ENCODE measurements around the gene RALGPS2. TPM values are rescaled to one million over a fixed set of nuclear protein-coding genes. Genes with fewer than 3 reads are reported as not detected.

The RALGPS2 gene
- total RNA-seq, 1 experiment from 2014 or later, result 38.0 TPM

DNA sequence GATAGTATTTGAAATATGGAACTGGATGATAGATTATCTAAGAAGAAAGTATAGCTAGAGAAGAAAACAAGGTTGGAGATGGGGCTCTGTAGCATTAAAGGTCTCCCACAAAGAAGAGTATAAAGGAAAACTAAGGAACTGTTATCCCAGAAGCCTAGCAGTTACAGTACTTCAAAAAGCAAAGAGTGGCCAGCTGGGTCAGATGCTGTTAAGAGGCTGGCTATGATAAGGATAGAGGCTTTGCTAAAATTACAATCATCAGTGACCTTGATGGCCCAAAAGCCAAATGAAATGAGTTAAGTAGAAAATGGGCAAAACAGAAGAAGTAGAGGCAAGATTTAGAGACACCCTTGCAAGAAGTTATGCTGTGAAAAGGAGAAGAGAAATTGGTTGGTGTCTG, 170.9 kb downstream of the RALGPS2 start:
- ATAC-seq (no peak), DNase-seq (ENCODE audit: low spot score) (no peak)
- CTCF ChIA-PET, result interaction anchor here (0.6 to 1.4 kb wide), 2 partner anchors 106 to 170 kb away, joined by 3 to 6 read pairs; no protein-coding TSS in a partner anchor
- Mint-ChIP-seq H3K4me3 (no peak overlapping the region), H3K36me3 (peaks cover 22% of the 10 kb centered on the region), H3K27me3 (ENCODE audit: low read depth) (no peaks in the 10 kb centered on the region), H3K4me1 (no peaks in the 10 kb centered on the region), H3K27ac (no peak overlapping the region), H3K9me3 (peaks cover 11% of the 10 kb centered on the region)
- TF ChIP-seq FOXJ3 (CRISPR knock-in tag; IDR thresholded peaks at IDR 0.05; ENCODE audit: borderline replicate concordance), result no peak
- TF ChIP-seq, protein P1, sequence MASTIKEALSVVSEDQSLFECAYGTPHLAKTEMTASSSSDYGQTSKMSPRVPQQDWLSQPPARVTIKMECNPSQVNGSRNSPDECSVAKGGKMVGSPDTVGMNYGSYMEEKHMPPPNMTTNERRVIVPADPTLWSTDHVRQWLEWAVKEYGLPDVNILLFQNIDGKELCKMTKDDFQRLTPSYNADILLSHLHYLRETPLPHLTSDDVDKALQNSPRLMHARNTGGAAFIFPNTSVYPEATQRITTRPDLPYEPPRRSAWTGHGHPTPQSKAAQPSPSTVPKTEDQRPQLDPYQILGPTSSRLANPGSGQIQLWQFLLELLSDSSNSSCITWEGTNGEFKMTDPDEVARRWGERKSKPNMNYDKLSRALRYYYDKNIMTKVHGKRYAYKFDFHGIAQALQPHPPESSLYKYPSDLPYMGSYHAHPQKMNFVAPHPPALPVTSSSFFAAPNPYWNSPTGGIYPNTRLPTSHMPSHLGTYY (CRISPR knock-in tag; IDR thresholded peaks at IDR 0.05), result no peak
- TF ChIP-seq TEAD4 (CRISPR knock-in tag; IDR thresholded peaks at IDR 0.05), result no peak
- no peak for TF ChIP-seq IRF2 (CRISPR knock-in tag; IDR thresholded peaks at IDR 0.05; ENCODE audit: borderline replicate concordance, low read depth)
- no peak for TF ChIP-seq ZNF263 (CRISPR knock-in tag; IDR thresholded peaks at IDR 0.05; ENCODE audit: low read depth)
- TF ChIP-seq RELA (CRISPR knock-in tag; IDR thresholded peaks at IDR 0.05; ENCODE audit: borderline replicate concordance), result no peak
- no peak for TF ChIP-seq TP53 (CRISPR knock-in tag; IDR thresholded peaks at IDR 0.05)
- TF ChIP-seq NR1H2 (CRISPR knock-in tag; IDR thresholded peaks at IDR 0.05), result no peak
- TF ChIP-seq, protein P2, sequence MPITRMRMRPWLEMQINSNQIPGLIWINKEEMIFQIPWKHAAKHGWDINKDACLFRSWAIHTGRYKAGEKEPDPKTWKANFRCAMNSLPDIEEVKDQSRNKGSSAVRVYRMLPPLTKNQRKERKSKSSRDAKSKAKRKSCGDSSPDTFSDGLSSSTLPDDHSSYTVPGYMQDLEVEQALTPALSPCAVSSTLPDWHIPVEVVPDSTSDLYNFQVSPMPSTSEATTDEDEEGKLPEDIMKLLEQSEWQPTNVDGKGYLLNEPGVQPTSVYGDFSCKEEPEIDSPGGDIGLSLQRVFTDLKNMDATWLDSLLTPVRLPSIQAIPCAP (CRISPR knock-in tag; IDR thresholded peaks at IDR 0.05), result no peak
- no peak for TF ChIP-seq ZNF396 (CRISPR knock-in tag; IDR thresholded peaks at IDR 0.05; ENCODE audit: borderline replicate concordance)
- TF ChIP-seq ZNF671 (CRISPR knock-in tag; IDR thresholded peaks at IDR 0.05), result no peak
- no peak for TF ChIP-seq KAT7 (CRISPR knock-in tag; IDR thresholded peaks at IDR 0.05; ENCODE audit: borderline replicate concordance)
- TF ChIP-seq, protein P3, sequence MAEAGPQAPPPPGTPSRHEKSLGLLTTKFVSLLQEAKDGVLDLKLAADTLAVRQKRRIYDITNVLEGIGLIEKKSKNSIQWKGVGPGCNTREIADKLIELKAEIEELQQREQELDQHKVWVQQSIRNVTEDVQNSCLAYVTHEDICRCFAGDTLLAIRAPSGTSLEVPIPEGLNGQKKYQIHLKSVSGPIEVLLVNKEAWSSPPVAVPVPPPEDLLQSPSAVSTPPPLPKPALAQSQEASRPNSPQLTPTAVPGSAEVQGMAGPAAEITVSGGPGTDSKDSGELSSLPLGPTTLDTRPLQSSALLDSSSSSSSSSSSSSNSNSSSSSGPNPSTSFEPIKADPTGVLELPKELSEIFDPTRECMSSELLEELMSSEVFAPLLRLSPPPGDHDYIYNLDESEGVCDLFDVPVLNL (CRISPR knock-in tag; IDR thresholded peaks at IDR 0.05; ENCODE audit: borderline replicate concordance, low read depth), result no peak
- TF ChIP-seq ELF4 (CRISPR knock-in tag; IDR thresholded peaks at IDR 0.05; ENCODE audit: low read depth), result no peak
- TF ChIP-seq PRRX2 (CRISPR knock-in tag; IDR thresholded peaks at IDR 0.05), result no peak
- POLR2A ChIA-PET, result no interaction called here

DNA sequence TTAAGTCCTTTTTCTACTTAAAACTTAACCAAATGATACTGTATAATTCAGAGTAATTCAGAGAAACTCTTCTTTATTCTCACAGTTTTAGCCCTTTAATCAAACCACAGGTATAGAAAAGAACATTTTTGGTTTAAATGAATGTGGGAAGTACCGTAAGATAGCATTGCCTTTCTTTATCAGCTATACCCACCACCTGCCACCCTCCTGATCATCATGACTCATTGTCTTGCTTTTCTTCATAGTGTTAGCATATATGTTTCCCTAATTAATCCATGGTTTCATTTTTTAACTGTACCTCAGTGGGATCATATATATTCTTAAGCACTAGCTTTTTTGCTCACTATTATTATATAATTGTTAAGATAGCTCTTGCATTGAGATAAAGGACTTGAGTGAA, 173.4 kb downstream of the RALGPS2 start:
- Mint-ChIP-seq H3K4me1 (no peaks in the 10 kb centered on the region), H3K4me3 (no peak overlapping the region), H3K27ac (no peak overlapping the region)
- TF ChIP-seq ETV6 (CRISPR knock-in tag; IDR thresholded peaks at IDR 0.05) (no peak), GRHL2 (CRISPR knock-in tag; IDR thresholded peaks at IDR 0.05; ENCODE audit: insufficient replicate concordance, severe bottlenecking) (no peak), MXD4 (CRISPR knock-in tag; IDR thresholded peaks at IDR 0.05; ENCODE audit: borderline replicate concordance) (no peak), RELA (CRISPR knock-in tag; IDR thresholded peaks at IDR 0.05; ENCODE audit: borderline replicate concordance) (no peak), GABPB1 (CRISPR knock-in tag; IDR thresholded peaks at IDR 0.05) (no peak), TP53 (CRISPR knock-in tag; IDR thresholded peaks at IDR 0.05) (no peak), NFATC4 (CRISPR knock-in tag; IDR thresholded peaks at IDR 0.05) (no peak), ZNF219 (CRISPR knock-in tag; IDR thresholded peaks at IDR 0.05; ENCODE audit: borderline replicate concordance) (no peak), JUN (CRISPR knock-in tag; IDR thresholded peaks at IDR 0.05) (no peak), ZBTB21 (CRISPR knock-in tag; IDR thresholded peaks at IDR 0.05; ENCODE audit: borderline replicate concordance) (no peak), HMGA2 (CRISPR knock-in tag; IDR thresholded peaks at IDR 0.05) (no peak), CBFB (CRISPR knock-in tag; IDR thresholded peaks at IDR 0.05; ENCODE audit: low read depth) (no peak), ZNF416 (CRISPR knock-in tag; IDR thresholded peaks at IDR 0.05) (no peak)
- TF ChIP-seq, protein P4, sequence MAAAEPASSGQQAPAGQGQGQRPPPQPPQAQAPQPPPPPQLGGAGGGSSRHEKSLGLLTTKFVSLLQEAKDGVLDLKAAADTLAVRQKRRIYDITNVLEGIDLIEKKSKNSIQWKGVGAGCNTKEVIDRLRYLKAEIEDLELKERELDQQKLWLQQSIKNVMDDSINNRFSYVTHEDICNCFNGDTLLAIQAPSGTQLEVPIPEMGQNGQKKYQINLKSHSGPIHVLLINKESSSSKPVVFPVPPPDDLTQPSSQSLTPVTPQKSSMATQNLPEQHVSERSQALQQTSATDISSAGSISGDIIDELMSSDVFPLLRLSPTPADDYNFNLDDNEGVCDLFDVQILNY (CRISPR knock-in tag; IDR thresholded peaks at IDR 0.05), result no peak
- TF ChIP-seq, protein P5, sequence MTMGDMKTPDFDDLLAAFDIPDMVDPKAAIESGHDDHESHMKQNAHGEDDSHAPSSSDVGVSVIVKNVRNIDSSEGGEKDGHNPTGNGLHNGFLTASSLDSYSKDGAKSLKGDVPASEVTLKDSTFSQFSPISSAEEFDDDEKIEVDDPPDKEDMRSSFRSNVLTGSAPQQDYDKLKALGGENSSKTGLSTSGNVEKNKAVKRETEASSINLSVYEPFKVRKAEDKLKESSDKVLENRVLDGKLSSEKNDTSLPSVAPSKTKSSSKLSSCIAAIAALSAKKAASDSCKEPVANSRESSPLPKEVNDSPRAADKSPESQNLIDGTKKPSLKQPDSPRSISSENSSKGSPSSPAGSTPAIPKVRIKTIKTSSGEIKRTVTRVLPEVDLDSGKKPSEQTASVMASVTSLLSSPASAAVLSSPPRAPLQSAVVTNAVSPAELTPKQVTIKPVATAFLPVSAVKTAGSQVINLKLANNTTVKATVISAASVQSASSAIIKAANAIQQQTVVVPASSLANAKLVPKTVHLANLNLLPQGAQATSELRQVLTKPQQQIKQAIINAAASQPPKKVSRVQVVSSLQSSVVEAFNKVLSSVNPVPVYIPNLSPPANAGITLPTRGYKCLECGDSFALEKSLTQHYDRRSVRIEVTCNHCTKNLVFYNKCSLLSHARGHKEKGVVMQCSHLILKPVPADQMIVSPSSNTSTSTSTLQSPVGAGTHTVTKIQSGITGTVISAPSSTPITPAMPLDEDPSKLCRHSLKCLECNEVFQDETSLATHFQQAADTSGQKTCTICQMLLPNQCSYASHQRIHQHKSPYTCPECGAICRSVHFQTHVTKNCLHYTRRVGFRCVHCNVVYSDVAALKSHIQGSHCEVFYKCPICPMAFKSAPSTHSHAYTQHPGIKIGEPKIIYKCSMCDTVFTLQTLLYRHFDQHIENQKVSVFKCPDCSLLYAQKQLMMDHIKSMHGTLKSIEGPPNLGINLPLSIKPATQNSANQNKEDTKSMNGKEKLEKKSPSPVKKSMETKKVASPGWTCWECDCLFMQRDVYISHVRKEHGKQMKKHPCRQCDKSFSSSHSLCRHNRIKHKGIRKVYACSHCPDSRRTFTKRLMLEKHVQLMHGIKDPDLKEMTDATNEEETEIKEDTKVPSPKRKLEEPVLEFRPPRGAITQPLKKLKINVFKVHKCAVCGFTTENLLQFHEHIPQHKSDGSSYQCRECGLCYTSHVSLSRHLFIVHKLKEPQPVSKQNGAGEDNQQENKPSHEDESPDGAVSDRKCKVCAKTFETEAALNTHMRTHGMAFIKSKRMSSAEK (CRISPR knock-in tag; IDR thresholded peaks at IDR 0.05; ENCODE audit: borderline replicate concordance), result no peak
- TF ChIP-seq, protein P6, sequence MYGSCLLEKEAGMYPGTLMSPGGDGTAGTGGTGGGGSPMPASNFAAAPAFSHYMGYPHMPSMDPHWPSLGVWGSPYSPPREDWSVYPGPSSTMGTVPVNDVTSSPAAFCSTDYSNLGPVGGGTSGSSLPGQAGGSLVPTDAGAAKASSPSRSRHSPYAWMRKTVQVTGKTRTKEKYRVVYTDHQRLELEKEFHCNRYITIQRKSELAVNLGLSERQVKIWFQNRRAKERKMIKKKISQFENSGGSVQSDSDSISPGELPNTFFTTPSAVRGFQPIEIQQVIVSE (CRISPR knock-in tag; IDR thresholded peaks at IDR 0.05; ENCODE audit: borderline replicate concordance), result no peak

More for the DNA sequence above, 173.4 kb downstream of the RALGPS2 start:
- DNase-seq (ENCODE audit: low spot score) (no peak), ATAC-seq (no peak)
- peaks cover 28% of the 10 kb centered on the region for H3K36me3 Mint-ChIP-seq
- H3K9me3 Mint-ChIP-seq, result peaks cover 17% of the 10 kb centered on the region
- no peaks in the 10 kb centered on the region for H3K27me3 Mint-ChIP-seq (ENCODE audit: low read depth)
- ChIA-PET POLR2A (no interaction called here), CTCF (no interaction called here)

Data from WTC11 (cell line).